NB4 (cell line): ENCODE results near the gene RNASEH2A.

Experiments used
- MYC ChIP-seq: IDR thresholded peaks from 2 replicates; pipeline ENCODE4 v1.6.1; 2011; ENCODE audit warnings: low read depth, low read length
- POLR2A ChIP-seq: IDR thresholded peaks from 2 replicates; pipeline ENCODE4 v1.6.1; 2011; ENCODE audit warnings: mild to moderate bottlenecking; ENCODE audit not compliant: insufficient read length; ENCODE audit errors: extremely low read depth
- TF ChIP-seq, protein P1 (sequence below): IDR thresholded peaks from one replicate; pipeline ENCODE4 v1.5.1; 2012; ENCODE audit warnings: low read depth, low read length
- TF ChIP-seq, protein P2 (sequence below): IDR thresholded peaks from 2 replicates; pipeline ENCODE4 v1.6.1; 2011; ENCODE audit warnings: low read depth, low read length

DNA sequence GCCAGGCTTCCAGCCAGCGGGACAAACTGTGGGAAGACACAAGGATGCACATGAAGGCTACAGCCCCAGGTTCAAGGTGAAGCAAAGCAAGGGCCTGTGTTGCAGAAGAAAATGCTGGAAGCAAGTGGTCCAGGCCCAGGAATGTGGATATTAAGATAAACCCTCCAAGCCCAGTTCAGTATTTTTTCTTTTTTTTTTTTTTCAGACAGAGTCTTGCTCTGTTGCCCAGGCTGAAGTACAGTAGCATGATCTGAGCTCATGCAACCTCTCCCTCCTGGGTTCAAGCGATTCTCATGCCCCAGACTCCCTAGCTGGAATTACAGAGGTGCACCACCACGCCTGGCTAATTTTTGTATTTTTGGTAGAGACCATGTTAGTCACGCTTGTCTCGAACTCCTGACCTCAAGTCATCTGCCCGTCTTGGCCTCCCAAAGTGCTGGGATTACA is 9.2 kb upstream of the RNASEH2A start:
- TF ChIP-seq, protein P1, sequence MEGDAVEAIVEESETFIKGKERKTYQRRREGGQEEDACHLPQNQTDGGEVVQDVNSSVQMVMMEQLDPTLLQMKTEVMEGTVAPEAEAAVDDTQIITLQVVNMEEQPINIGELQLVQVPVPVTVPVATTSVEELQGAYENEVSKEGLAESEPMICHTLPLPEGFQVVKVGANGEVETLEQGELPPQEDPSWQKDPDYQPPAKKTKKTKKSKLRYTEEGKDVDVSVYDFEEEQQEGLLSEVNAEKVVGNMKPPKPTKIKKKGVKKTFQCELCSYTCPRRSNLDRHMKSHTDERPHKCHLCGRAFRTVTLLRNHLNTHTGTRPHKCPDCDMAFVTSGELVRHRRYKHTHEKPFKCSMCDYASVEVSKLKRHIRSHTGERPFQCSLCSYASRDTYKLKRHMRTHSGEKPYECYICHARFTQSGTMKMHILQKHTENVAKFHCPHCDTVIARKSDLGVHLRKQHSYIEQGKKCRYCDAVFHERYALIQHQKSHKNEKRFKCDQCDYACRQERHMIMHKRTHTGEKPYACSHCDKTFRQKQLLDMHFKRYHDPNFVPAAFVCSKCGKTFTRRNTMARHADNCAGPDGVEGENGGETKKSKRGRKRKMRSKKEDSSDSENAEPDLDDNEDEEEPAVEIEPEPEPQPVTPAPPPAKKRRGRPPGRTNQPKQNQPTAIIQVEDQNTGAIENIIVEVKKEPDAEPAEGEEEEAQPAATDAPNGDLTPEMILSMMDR, result no peak
- no peak for TF ChIP-seq POLR2A
- no peak for TF ChIP-seq MYC
- TF ChIP-seq, protein P2, sequence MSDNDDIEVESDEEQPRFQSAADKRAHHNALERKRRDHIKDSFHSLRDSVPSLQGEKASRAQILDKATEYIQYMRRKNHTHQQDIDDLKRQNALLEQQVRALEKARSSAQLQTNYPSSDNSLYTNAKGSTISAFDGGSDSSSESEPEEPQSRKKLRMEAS, result no peak
